NCI-H2196 treated with DMSO at 0.1 percent for 48 hours (cell line): ENCODE results near the gene COG2.
"Not testable (repeated sequence)": the region's sequence is repeated elsewhere in the genome, so short reads cannot be mapped to it uniquely, and the experiment has no call there.

Experiments used
- DNase-seq: peaks from one replicate; lab custom pipeline; 2025; ENCODE audit not compliant: unreplicated experiment; lab: John Stamatoyannopoulos, UW

Gene COG2

GRCh38 chr1:230712470-230712942, 70.2 kb downstream of the COG2 start:
- no peak for DNase-seq

DNA sequence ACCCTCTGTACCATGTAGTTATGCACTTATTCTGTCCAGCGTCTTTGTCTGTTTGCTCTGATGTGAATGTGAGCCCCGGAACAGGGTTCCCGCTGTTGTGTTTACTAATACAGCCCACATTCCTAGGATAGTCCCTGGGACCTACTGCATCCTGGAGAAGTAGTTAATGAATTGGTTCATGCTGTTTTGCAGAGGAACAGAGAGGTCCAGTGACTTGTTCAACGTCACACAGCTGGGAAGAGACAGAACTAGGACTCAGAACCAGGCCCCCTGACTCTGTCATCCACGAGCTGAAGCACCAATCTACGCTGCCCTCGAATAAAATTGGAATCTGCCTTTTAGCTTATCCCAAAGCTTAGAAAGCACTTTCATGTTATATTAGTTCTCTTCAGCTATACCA, 70.9 kb downstream of the COG2 start:
- DNase-seq: no peak

DNA sequence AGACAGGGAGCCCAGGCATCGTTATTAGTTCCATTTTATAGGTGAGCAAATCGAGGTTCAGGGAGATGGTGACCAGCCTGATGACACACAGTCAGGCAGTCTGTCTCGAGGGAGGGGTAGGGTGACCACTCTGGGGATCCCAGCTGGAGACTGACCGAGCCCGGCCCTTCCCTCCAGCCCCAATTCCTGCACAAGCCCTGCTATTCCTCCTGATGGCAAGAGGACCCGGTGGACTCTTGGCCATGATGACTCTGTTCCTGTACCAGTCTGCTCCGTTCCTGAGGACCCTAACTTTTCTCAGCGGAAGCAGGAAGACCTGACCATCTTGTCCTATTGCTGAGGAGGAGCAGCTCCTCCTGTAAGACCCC, 71.2 kb downstream of the COG2 start:
- no peak for DNase-seq

GRCh38 chr1:230713915-230714764, 71.9 kb downstream of the COG2 start, which contains the start of gene AGT:
AGT (minus strand) TSS chr1:230714122; CDS start chr1:230710823, 3,299 bp downstream.
- DNase-seq: peak; percentile 65

- no peak for DNase-seq
Measured at GRCh38 chr1:230715510-230715909, 73.2 kb downstream of the COG2 start.

- not testable (repeated sequence) for DNase-seq
Measured at GRCh38 chr1:230716453-230716852, 74.2 kb downstream of the COG2 start.

DNA sequence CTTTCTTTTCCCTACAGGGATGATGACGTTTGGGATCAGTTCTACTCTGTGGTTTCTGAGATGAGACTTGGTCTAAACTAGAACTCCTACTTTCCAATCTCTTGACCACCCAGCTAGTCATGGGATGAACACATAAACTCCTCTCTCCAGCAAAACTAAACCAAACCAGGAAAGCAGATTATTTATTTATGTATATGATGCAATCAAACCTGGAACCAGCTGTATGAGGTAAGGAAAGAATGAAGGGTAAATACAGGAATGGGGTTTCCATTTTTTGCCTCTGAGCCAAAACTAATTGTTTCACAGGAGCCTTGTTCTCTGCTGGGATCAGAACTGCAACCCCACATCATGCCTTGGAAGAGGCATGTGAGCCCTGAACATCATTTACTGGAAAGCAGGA, 75.0 kb downstream of the COG2 start:
- no peak for DNase-seq

- DNase-seq: not testable (repeated sequence)
Measured at GRCh38 chr1:230721849-230722522, 79.7 kb downstream of the COG2 start.

DNA sequence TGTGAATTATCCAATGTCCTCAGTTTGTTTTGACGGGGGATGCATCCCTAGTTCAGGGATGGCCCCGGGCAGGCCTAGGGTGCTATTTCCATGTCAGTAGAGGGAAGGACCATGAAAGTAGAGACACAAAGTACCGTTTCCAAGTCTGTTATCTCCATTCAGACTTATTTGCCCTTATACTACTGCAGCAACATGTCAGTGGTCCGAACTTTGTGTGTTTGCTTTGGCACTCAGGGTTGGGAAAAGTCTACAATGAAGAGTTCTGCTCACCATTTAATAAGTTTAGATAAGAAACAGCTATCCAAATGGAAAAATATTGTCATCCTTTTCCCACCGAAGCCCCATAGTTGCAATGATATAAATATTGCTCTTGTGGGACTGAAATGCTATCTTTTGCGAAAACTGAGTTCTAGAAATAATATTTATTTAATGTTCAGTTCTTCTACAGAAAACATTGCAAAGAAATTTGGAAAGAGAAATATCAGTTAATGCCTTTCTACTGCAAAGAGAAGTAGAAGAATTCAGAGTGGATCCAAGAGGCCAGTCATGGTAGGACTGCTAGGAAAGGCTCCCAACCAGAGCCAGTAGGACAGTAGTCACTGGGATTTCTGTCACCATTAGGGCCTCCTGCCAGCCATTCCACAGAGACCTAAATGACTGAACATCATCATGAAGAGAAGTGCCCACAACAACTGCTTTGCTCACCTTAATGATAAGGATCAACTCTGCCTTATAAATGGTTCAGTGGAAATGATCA, 83.2 kb downstream of the COG2 start:
- DNase-seq: no peak

DNA sequence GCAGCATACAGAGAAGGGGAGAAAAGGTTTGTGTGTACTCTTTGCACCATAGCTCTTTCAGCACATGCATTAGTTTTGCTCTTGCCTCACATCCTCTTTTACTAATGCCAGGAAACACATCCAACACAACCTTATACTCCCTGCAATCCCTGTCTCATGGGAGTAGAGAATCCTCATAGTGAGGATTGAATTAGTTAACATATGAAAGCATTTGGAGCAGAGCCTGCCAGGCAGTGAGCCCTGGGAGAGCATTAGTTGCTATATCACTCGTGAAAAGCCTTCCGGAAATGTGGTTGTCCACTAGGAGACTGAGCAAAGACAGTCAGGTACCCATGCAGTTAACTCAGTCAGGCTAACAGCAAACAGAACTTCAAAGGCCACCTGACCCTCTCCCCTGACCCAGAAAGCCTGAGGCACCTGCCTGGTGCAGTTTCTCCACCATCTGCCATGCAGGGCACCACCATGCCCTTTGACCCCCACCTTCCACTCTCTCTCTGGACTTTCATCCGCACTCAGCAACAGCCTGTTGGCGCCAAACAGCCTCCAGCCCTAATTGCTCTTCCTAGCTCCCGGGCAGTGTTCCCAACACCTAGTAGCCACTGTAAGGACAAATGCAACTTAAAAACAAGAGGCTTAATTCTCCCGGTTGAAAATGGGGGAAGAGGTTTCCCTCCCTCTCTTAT, 86.6 kb downstream of the COG2 start:
- peak; percentile 92 for DNase-seq

DNA sequence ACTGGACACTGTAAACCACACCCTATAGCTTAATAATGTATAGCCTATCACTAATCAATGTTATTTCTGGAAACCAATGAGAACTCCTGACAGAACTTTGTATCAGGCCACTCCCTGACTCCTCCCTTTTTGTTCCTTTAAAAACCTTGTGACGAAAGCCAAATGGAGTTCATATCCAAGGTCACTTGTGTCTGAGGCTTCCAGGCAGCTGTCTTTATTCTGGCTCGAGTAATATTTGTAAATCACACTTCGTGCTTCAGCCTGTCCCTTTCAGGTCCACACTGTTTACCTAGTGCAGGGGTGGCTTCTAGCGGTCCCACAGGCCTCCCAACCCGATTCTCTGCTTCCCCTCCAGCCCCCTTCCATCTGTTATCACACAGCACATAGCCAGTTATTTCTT, 88.7 kb downstream of the COG2 start:
- peak; percentile 85 for DNase-seq

GRCh38 chr1:230735447-230735846, 93.2 kb downstream of the COG2 start:
- DNase-seq: peak; percentile 72

DNA sequence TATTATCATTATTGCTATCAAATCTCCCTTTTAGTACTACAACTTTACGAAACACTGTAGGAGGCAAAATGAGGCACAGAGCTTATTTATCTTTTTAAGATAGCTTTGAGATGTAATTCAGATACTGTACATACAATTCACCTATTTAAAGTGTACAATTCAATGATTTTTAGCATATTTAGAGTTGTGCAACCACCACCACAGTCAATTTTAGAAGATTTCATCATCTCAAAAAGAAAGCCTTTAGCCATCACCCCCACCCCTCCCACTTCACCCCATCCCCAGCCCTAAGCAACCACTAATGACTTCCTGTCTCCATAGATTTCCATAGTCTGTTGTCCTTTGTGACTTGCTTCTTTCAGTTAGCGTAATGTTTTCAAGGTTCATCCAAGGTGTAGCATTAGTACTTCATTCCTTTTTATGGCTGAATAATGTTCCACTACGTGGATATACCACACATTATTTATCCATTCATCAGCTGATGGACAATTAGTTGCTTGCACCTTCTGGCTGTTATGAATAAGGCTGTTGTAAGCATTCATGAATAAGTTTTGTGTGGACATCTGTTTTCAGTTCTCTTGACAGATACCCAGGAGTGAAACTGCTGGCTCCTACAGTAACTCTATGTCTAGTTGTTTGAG, 95.5 kb downstream of the COG2 start:
- DNase-seq: no peak

DNA sequence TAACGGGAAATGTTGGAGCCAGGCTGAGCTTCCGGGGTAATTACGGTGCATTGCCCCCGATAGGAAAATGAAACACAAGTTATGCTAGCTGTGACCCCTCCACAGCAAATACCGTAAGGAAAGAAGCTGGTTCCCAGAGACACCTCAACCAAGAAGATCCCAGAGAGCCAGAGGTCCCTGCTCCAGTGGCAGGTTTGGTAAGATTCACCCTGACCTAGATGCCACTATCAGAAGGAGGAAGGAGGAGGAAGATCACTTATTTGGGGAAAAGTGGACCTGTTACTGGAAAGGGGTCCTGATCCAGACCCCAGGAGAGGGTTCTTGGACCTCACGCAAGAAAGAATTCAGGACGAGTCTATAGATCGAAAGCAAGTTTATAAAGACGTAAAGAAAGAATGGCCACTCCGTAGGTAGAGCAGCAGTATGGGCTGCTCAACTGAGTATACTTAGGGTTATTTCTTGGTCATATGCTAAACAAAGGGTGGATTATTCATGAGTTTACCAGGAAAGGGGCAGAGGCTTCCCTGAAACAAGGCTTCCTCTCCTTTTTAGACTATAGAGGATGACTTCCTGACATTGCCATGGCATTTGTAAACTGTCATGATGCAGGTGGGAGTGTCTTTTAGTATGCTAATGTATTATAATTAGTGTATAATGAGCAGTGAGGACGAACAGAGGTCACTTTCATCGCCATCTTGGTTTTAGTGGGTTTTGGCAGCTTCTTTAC, 97.4 kb downstream of the COG2 start:
- no peak for DNase-seq
